ENCODE measurements around the gene SKIC2. TPM values are rescaled to one million over a fixed set of nuclear protein-coding genes. Genes with fewer than 3 reads are reported as not detected.
"Not testable (repeated sequence)": the region's sequence is repeated elsewhere in the genome, so short reads cannot be mapped to it uniquely, and the experiment has no call there.

SKIC2 gene
- total RNA-seq, 3 donors from 2014 or later (not counting 1 experiment from before 2014, with no cell fraction given), result 119 to 184 (median 151) TPM

DNA sequence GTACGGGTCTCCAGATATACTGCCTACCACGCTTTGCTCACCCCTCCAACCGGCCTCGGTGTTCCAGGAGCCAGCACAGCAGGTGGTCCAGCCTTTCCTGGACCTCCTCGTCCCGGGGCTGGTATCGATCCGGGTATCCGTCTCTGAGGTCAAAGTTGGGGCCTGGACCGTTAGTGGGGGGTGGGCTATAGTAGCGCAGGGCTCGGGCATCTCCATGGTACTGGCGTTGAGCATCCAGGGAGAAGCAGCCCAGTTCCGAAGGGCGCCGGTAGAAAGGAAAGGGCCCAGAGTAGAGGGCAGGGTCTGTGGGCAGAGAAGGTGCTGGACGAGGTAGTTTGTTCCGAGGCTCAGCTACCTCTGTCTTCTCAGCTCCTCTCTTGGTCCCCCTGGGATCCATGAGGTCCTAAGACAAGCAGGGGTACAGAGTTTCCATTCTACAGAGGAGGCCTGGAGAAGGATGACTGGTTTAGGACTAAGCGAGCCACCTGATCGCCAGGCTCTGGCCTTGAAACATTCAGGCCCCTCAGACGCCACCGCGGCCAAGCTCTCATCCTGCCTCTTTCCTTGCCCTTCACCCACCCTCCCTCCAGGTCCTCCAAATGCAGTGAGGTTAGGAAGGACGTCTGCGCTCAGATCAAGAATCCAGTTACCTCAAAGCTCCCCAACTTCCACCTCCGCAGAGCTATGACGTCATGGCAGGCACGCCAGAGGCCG is 12.5 kb downstream of the SKIC2 start:
- Histone ChIP-seq H3K27me3 (ENCODE audit: control insufficient read depth, insufficient read depth, low read length) (no peaks in the 10 kb centered on the region), H3K27ac (ENCODE audit: low read length) (peak overlapping the region; percentile 98), H3K4me1 (ENCODE audit: control insufficient read depth, insufficient read depth, low read length) (peaks cover 23% of the 10 kb centered on the region), H3K9me3 (ENCODE audit: control insufficient read depth, insufficient read depth, low read length) (no peaks in the 10 kb centered on the region), H3K36me3 (ENCODE audit: control insufficient read depth, insufficient read depth, low read length) (peaks cover 41% of the 10 kb centered on the region), H3K4me3 (ENCODE audit: low read length) (peak overlapping the region; percentile 83)
- H3K27me3 Mint-ChIP-seq (ENCODE audit: low read depth in 2 of 2), result no peaks in the 10 kb centered on the region
- no peaks in the 10 kb centered on the region for H3K36me3 Mint-ChIP-seq
- DNase-seq, result no peak
- TF ChIP-seq CTCF (IDR thresholded peaks at IDR 0.05), result no peak
- peaks cover 20 to 42% of the 10 kb centered on the region in 2 donors for H3K4me1 Mint-ChIP-seq
- WGBS (ENCODE audit: insufficient coverage), result 34% methylated on average over 29 of the region's 29 CpGs
- peak overlapping the region; percentile 93 to 97 for H3K27ac Mint-ChIP-seq
- peak overlapping the region; percentile 93 for H3K4me3 Mint-ChIP-seq
- H3K9me3 Mint-ChIP-seq, result no peaks in the 10 kb centered on the region
- intact Hi-C loops (cut with micrococcal nuclease), result loop anchor here (10.0 kb wide), 1 partner anchor 223 kb away; the partner anchor contains the start of genes GPSM3 and PBX2
- ATAC-seq, result no peak

- Histone ChIP-seq H3K4me1 (ENCODE audit: control insufficient read depth, insufficient read depth, low read length) (peaks cover 23% of the 10 kb centered on the region), H3K4me3 (ENCODE audit: low read length) (peak within 1 kb of the TSS; percentile 83), H3K27me3 (ENCODE audit: control insufficient read depth, insufficient read depth, low read length) (no peaks in the 10 kb centered on the region), H3K9me3 (ENCODE audit: control insufficient read depth, insufficient read depth, low read length) (no peaks in the 10 kb centered on the region), H3K27ac (ENCODE audit: low read length) (peak within 1 kb of the TSS; percentile 98), H3K36me3 (ENCODE audit: control insufficient read depth, insufficient read depth, low read length) (peaks cover 34% of the 10 kb centered on the region)
- Mint-ChIP-seq H3K27me3 (ENCODE audit: low read depth in 2 of 2) (no peaks in the 10 kb centered on the region), H3K4me1 (peaks cover 20 to 39% of the 10 kb centered on the region in 2 donors), H3K4me3 (peak within 1 kb of the TSS; percentile 93), H3K27ac (peak within 1 kb of the TSS; percentile 93 to 97), H3K9me3 (no peaks in the 10 kb centered on the region), H3K36me3 (no peaks in the 10 kb centered on the region)
- ATAC-seq (peak; percentile 89 to 98 (median 92)), DNase-seq (peak; percentile 99)
- no peak for TF ChIP-seq CTCF (IDR thresholded peaks at IDR 0.05)
- WGBS (ENCODE audit: insufficient coverage), result under 1% methylated on average over 62 of the region's 62 CpGs
- intact Hi-C loops (cut with micrococcal nuclease), result loop anchor here (1.0 to 10.0 kb wide), 2 partner anchors 14 to 223 kb away; partner anchors contain the start of genes GPSM3, NELFE and PBX2
Measured at GRCh38 chr6:31971993-31972708, 13.2 kb downstream of the SKIC2 start, which contains the start of gene DXO. DXO (minus strand) TSS chr6:31972138; CDS start chr6:31971675, 463 bp downstream.

DNA sequence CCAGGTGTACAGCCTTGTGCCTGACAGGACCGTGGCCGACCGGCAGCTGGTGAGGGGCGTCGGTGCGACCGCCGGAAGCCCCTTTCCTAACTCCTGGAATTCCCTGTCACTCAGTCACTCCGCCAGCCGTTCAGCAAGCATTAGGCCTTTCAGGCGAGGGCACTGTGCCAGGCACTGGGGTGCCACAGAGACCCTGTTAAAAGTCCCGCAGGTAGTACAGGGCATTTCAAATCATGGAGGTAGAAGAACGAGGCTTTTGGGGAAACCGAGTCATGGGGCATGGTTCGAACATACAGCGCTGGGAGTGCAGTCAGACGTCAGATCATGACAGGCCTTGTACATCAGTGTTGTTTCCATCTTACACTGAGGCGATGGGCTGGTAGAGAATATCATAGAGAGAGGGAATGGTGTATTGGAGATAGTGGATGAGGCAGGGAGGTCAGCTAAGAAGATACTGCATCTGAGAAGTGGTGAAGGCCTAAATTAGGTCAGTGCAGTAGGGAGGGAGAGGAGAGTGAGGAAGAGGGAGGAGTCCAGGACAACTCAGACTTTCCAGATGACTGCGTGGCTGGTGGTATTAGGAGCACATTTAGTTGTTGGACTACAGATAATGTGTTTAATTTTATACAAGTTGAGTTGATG is 13.9 kb downstream of the SKIC2 start:
- TF ChIP-seq CTCF (IDR thresholded peaks at IDR 0.05), result no peak
- Histone ChIP-seq H3K27ac (ENCODE audit: low read length) (peak overlapping the region; percentile 98), H3K27me3 (ENCODE audit: control insufficient read depth, insufficient read depth, low read length) (no peaks in the 10 kb centered on the region), H3K36me3 (ENCODE audit: control insufficient read depth, insufficient read depth, low read length) (peaks cover 27% of the 10 kb centered on the region), H3K4me1 (ENCODE audit: control insufficient read depth, insufficient read depth, low read length) (peaks cover 23% of the 10 kb centered on the region), H3K4me3 (ENCODE audit: low read length) (peak overlapping the region; percentile 83), H3K9me3 (ENCODE audit: control insufficient read depth, insufficient read depth, low read length) (no peaks in the 10 kb centered on the region)
- Mint-ChIP-seq H3K9me3 (no peaks in the 10 kb centered on the region), H3K4me1 (peaks cover 20 to 39% of the 10 kb centered on the region in 2 donors), H3K27ac (peak overlapping the region; percentile 93 to 97), H3K27me3 (ENCODE audit: low read depth in 2 of 2) (no peaks in the 10 kb centered on the region), H3K36me3 (no peaks in the 10 kb centered on the region), H3K4me3 (peak overlapping the region; percentile 93)
- no peak for ATAC-seq
- WGBS (ENCODE audit: insufficient coverage), result 13% methylated on average over 19 of the region's 19 CpGs
- intact Hi-C loops (cut with micrococcal nuclease), result loop anchor here (1.0 to 10.0 kb wide), 2 partner anchors 15 to 222 kb away; partner anchors contain the start of genes GPSM3, NELFE and PBX2
- no peak for DNase-seq

GRCh38 chr6:31976065-31976464 is 17.1 kb downstream of the SKIC2 start:
- H3K36me3 ChIP-seq (ENCODE audit: control insufficient read depth, insufficient read depth, low read length); H3K27me3 ChIP-seq (ENCODE audit: control insufficient read depth, insufficient read depth, low read length); H3K36me3 Mint-ChIP-seq; H3K4me3 ChIP-seq (ENCODE audit: low read length); H3K9me3 ChIP-seq (ENCODE audit: control insufficient read depth, insufficient read depth, low read length); ATAC-seq; H3K9me3 Mint-ChIP-seq; DNase-seq; H3K27ac Mint-ChIP-seq; H3K27ac ChIP-seq (ENCODE audit: low read length); H3K4me3 Mint-ChIP-seq; H3K27me3 Mint-ChIP-seq (ENCODE audit: low read depth in 2 of 2): not testable (repeated sequence)
- peaks cover 14 to 30% of the 10 kb centered on the region in 2 donors for H3K4me1 Mint-ChIP-seq
- intact Hi-C loops (cut with micrococcal nuclease), result loop anchor here (10.0 kb wide), 1 partner anchor 219 kb away; the partner anchor contains the start of genes GPSM3 and PBX2
- peaks cover 15% of the 10 kb centered on the region for H3K4me1 ChIP-seq (ENCODE audit: control insufficient read depth, insufficient read depth, low read length)
- 97% methylated on average over 18 of the region's 30 CpGs for whole genome bisulfite sequencing (ENCODE audit: insufficient coverage)

All from natural killer cell (primary cell).